Ascending aorta (tissue), 2 donors: ENCODE data around the gene E2F4. TPM values are rescaled to one million over a fixed set of nuclear protein-coding genes. Genes with fewer than 3 reads are reported as not detected.

Experiments
- DNase-seq, 2 donors: peaks; one replicate each; pipeline ENCODE4 v3.0.0-alpha.2; 2019; ENCODE audit warnings: low spot score in 2 of 2
- H3K27ac ChIP-seq, 2 donors: fragments of 200-600 bp; sonication (generic); one replicate each; pipeline ENCODE4 v1.5.1; 2016 to 2017; ENCODE audit warnings: mild to moderate bottlenecking in 1 of 2
- H3K27me3 ChIP-seq: fragments of 200-600 bp; sonication (generic); one replicate; pipeline ENCODE4 v1.5.1; 2017
- H3K36me3 ChIP-seq, 2 donors: fragments of 200-600 bp; sonication (generic); one replicate each; pipeline ENCODE4 v1.5.1; 2016
- H3K4me1 ChIP-seq, 2 donors: fragments of 200-600 bp; sonication (generic); one replicate each; pipeline ENCODE4 v1.5.1; 2016 to 2017; ENCODE audit warnings: mild to moderate bottlenecking in 1 of 2
- H3K4me3 ChIP-seq, 2 donors: fragments of 200-600 bp; sonication (generic); one replicate each; pipeline ENCODE4 v1.5.1; 2016 to 2017; ENCODE audit warnings: mild to moderate bottlenecking in 1 of 2
- H3K9me3 ChIP-seq, 2 donors: fragments of 200-600 bp; sonication (generic); one replicate each; pipeline ENCODE4 v1.5.1; 2016
- CTCF ChIP-seq, 3 experiments: fragments of 200-600 bp in 2 of 3; fragments of 450-650 bp in 1 of 3; sonication (generic) in 2 of 3; IDR thresholded peaks; one replicate each; pipeline ENCODE4 v1.5.1; 2016 to 2019; ENCODE audit warnings: antibody characterized with exemption in 3 of 3, mild to moderate bottlenecking in 1 of 3, moderate library complexity in 1 of 3
- intact Hi-C: fragments of 100-400 bp; cut with DNase I; formaldehyde crosslinking; loops from one replicate; pipeline ENCODE4 v1.15.1; 2023
- total RNA-seq: library from RNA; depleted of rRNA; stranded (reverse); fragments of >200 nt; gene quantifications from one replicate; pipeline ENCODE4 v1.1.0, GENCODE V29; 2016

Gene E2F4
- total RNA-seq, 1 donor from 2014 or later: 114 TPM

- no peak overlapping the region for H3K27ac ChIP-seq
- no peaks in the 10 kb centered on the region for H3K36me3 ChIP-seq
- no peaks in the 10 kb centered on the region for H3K27me3 ChIP-seq
- H3K9me3 ChIP-seq: no peaks in the 10 kb centered on the region
- intact Hi-C loops: no loop called here
- H3K4me1 ChIP-seq: peaks cover 21 to 41% of the 10 kb centered on the region in 2 donors
- TF ChIP-seq CTCF (IDR thresholded peaks at IDR 0.05): no peak
- no peak for DNase-seq
- H3K4me3 ChIP-seq: peak overlapping the region; percentile 82 to 89
Observed at GRCh38 chr16:67161595-67162058, 30.3 kb upstream of the E2F4 start.

GRCh38 chr16:67162506-67163163 is 29.3 kb upstream of the E2F4 start:
- H3K27me3 ChIP-seq: no peaks in the 10 kb centered on the region
- intact Hi-C loops: loop anchor here (1.0 kb wide), 1 partner anchor 22 kb away; no protein-coding TSS in a partner anchor

GRCh38 chr16:67163164-67163998 is 28.6 kb upstream of the E2F4 start:
- peak in 1 of 3 experiments; percentile 10 for TF ChIP-seq CTCF (IDR thresholded peaks at IDR 0.05)

More at GRCh38 chr16:67162506-67163163, 29.3 kb upstream of the E2F4 start:
- Histone ChIP-seq H3K4me1 (peaks cover 21 to 41% of the 10 kb centered on the region in 2 donors), H3K4me3 (peak overlapping the region; percentile 50 to 57), H3K36me3 (no peaks in the 10 kb centered on the region), H3K27ac (peak overlapping the region; percentile 77 to 79), H3K9me3 (no peaks in the 10 kb centered on the region)
- no peak for DNase-seq
- no peak for TF ChIP-seq CTCF (IDR thresholded peaks at IDR 0.05)

GRCh38 chr16:67163999-67164558 is 27.9 kb upstream of the E2F4 start:
- Histone ChIP-seq H3K36me3 (no peaks in the 10 kb centered on the region), H3K4me1 (peaks cover 22 to 42% of the 10 kb centered on the region in 2 donors), H3K9me3 (no peaks in the 10 kb centered on the region), H3K4me3 (peak overlapping the region; percentile 50 to 57), H3K27me3 (no peaks in the 10 kb centered on the region), H3K27ac (peak overlapping the region; percentile 77 to 79)
- DNase-seq: no peak
- TF ChIP-seq CTCF (IDR thresholded peaks at IDR 0.05): no peak
- intact Hi-C loops: loop anchor here (1.0 kb wide), 1 partner anchor 20 kb away; no protein-coding TSS in a partner anchor

More at GRCh38 chr16:67163164-67163998, 28.6 kb upstream of the E2F4 start:
- intact Hi-C loops: loop anchor here (1.0 kb wide), 1 partner anchor 21 kb away; no protein-coding TSS in a partner anchor
- Histone ChIP-seq H3K27ac (peak overlapping the region; percentile 77 to 79), H3K9me3 (no peaks in the 10 kb centered on the region), H3K36me3 (no peaks in the 10 kb centered on the region), H3K27me3 (no peaks in the 10 kb centered on the region), H3K4me3 (peak overlapping the region; percentile 50 to 57), H3K4me1 (peaks cover 21 to 41% of the 10 kb centered on the region in 2 donors)
- DNase-seq: peak in 1 of 2 donors; percentile 86

- Histone ChIP-seq H3K4me1 (peaks cover 28 to 48% of the 10 kb centered on the region in 2 donors), H3K27ac (peak within 1 kb of the TSS; percentile 77 to 79), H3K4me3 (peak within 1 kb of the TSS; percentile 50 to 57), H3K9me3 (no peaks in the 10 kb centered on the region), H3K27me3 (no peaks in the 10 kb centered on the region), H3K36me3 (no peaks in the 10 kb centered on the region)
- TF ChIP-seq CTCF (IDR thresholded peaks at IDR 0.05): no peak
- intact Hi-C loops: no loop called here
- DNase-seq: peak in 1 of 2 donors; percentile 82
Observed at GRCh38 chr16:67164599-67165061, 27.3 kb upstream of the E2F4 start, which contains the start of gene HSF4. Gene HSF4 (plus strand): TSS chr16:67164745. CDS start chr16:67164812, 67 bp downstream.
